Activated CD8-positive, alpha-beta memory T cell treated with anti-CD3 and anti-CD28 coated beads for 48 hours (primary cell): ENCODE measurements around the gene CDK10.
"Not testable (repeated sequence)": the region's sequence is repeated elsewhere in the genome, so short reads cannot be mapped to it uniquely, and the experiment has no call there.

ENCODE experiments used
- DNase-seq, 3 experiments: peaks; one replicate each; pipeline ENCODE4 v3.0.0-alpha.2; 2020; ENCODE audit warnings: low read depth in 2 of 3, low spot score in 2 of 3

Gene CDK10

GRCh38 chr16:89667633-89668032 lies 18.9 kb upstream of the CDK10 start:
- no peak for DNase-seq

- no peak for DNase-seq
Measured at GRCh38 chr16:89668790-89669158, 17.7 kb upstream of the CDK10 start.

GRCh38 chr16:89669755-89670154 lies 16.7 kb upstream of the CDK10 start:
- no peak for DNase-seq

GRCh38 chr16:89670496-89671431 lies 15.7 kb upstream of the CDK10 start:
- DNase-seq = no peak

- not testable (repeated sequence) for DNase-seq
Measured at GRCh38 chr16:89671565-89671964, 14.9 kb upstream of the CDK10 start.

GRCh38 chr16:89672177-89672941 lies 14.1 kb upstream of the CDK10 start:
- DNase-seq = no peak

- no peak for DNase-seq
Measured at GRCh38 chr16:89678258-89678657, 8.2 kb upstream of the CDK10 start.

GRCh38 chr16:89685916-89686315 lies 573 bp upstream of the CDK10 start:
- DNase-seq = no peak

GRCh38 chr16:89687092-89687940 lies 827 bp downstream of the CDK10 start:
- no peak for DNase-seq

- no peak for DNase-seq
Measured at GRCh38 chr16:89688395-89688794, 1.9 kb downstream of the CDK10 start.

GRCh38 chr16:89689142-89689541 lies 2.7 kb downstream of the CDK10 start:
- DNase-seq = no peak

- DNase-seq = not testable (repeated sequence)
Measured at GRCh38 chr16:89689621-89690020, 3.1 kb downstream of the CDK10 start.

GRCh38 chr16:89690392-89690901 lies 4.0 kb downstream of the CDK10 start:
- no peak for DNase-seq

- no peak for DNase-seq
Measured at GRCh38 chr16:89691231-89691985, 4.9 kb downstream of the CDK10 start.

GRCh38 chr16:89691986-89692569 lies 5.6 kb downstream of the CDK10 start:
- no peak for DNase-seq

- DNase-seq = no peak
Measured at GRCh38 chr16:89693289-89693731, 6.8 kb downstream of the CDK10 start.

- no peak for DNase-seq
Measured at GRCh38 chr16:89693931-89694783, 7.7 kb downstream of the CDK10 start.

- DNase-seq = not testable (repeated sequence)
Measured at GRCh38 chr16:89694784-89695085, 8.2 kb downstream of the CDK10 start.
